Sigmoid colon (tissue), 7 donors: ENCODE measurements around the gene MICAL1. TPM values are rescaled to one million over a fixed set of nuclear protein-coding genes. Genes with fewer than 3 reads are reported as not detected.

ENCODE experiments used
- polyA plus RNA-seq, 3 donors: library from polyadenylated mRNA; stranded (reverse); fragments of 200-250 nt; gene quantifications; one replicate each; pipeline ENCODE4 v1.2.3, GENCODE V29; 2013
- total RNA-seq, 4 donors: library from RNA; depleted of rRNA; stranded (reverse); fragments of >200 nt; gene quantifications; one replicate each; pipeline ENCODE4 v1.1.0, GENCODE V29; 2016
- donor health status: healthy with polysubstance abuse.
- donor health status: Bipolar disorder and iron deficiency.
- donor health status: healthy.

The MICAL1 gene
- total and polyA plus RNA-seq, 7 donors: 7.8 to 71.3 (median 14.8) TPM

Other genes starting within 250 kb of the MICAL1 start
- 100 to 1,000 TPM; 142 to 192 (median 179) TPM for gene CD164, start 73.3 kb downstream of the MICAL1 start, total RNA-seq
- 100 to 1,000 TPM; 154 to 186 (median 164) TPM for gene CD164, start 73.3 kb downstream of the MICAL1 start, polyA plus RNA-seq
- 10 to 100 TPM in 1 of 4 donors, 1 to 10 TPM in 3; 1.4 to 10.2 (median 4.3) TPM for gene PPIL6, start 15.1 kb downstream of the MICAL1 start, total RNA-seq
- 1 to 10 TPM in 1 of 3 donors, under 1 TPM in 2; 0.44 to 1.4 (median 0.60) TPM for gene PPIL6, start 15.1 kb downstream of the MICAL1 start, polyA plus RNA-seq
- gene SMPD2, start 15.0 kb downstream of the MICAL1 start, total RNA-seq: 10 to 100 TPM in 1 of 4 donors, 1 to 10 TPM in 3; 2.4 to 18.3 (median 6.6) TPM
- 10 to 100 TPM; 14.4 to 19.2 (median 16.6) TPM for gene SMPD2, start 15.0 kb downstream of the MICAL1 start, polyA plus RNA-seq
- 1 to 10 TPM; 4.6 to 8.2 (median 6.3) TPM for gene ZBTB24, start 27.4 kb upstream of the MICAL1 start, total RNA-seq
- 1 to 10 TPM; 2.1 to 5.1 (median 2.4) TPM for gene ZBTB24, start 27.4 kb upstream of the MICAL1 start, polyA plus RNA-seq
- gene AK9, start 235.4 kb upstream of the MICAL1 start, total RNA-seq: 10 to 100 TPM; 14.3 to 23.3 (median 16.2) TPM
- 1 to 10 TPM; 2.8 to 8.4 (median 4.1) TPM for gene AK9, start 235.4 kb upstream of the MICAL1 start, polyA plus RNA-seq
- gene FIG4, start 235.5 kb upstream of the MICAL1 start, total RNA-seq: 10 to 100 TPM; 11.9 to 24.1 (median 22.8) TPM
- gene FIG4, start 235.5 kb upstream of the MICAL1 start, polyA plus RNA-seq: 10 to 100 TPM in 2 of 3 donors, 1 to 10 TPM in 1; 9.8 to 11.4 (median 11.1) TPM